A549 (cell line): ENCODE data around the gene ADK. TPM values are rescaled to one million over a fixed set of nuclear protein-coding genes. Genes with fewer than 3 reads are reported as not detected.

ENCODE experiments used
- ATAC-seq, 2 experiments: fragments of 200-7000 bp in 1 of 2; fragments of >200 bp in 1 of 2; cut with Nextera tagmentation in 1 of 2; cut with Tn5 transposase in 1 of 2; 3 replicates each; pipeline versions ENCODE4 v1.8.0 to v1.9.1; 2018 to 2020; ENCODE audit warnings: mild to moderate bottlenecking in 1 of 2, moderate library complexity in 1 of 2
- CTCF ChIA-PET: fragments of 300-600 bp; sonication (Branson Sonifier 250); formaldehyde crosslinking; extraction: SDS; loops from one replicate; lab custom pipeline; 2021; ENCODE audit warnings: antibody characterized with exemption, inconsistent platforms; lab: Yijun Ruan, JAX
- POLR2A ChIA-PET: fragments of 350-600 bp; formaldehyde crosslinking; extraction: SDS; loops from one replicate; lab custom pipeline; 2021; ENCODE audit warnings: antibody characterized with exemption, inconsistent platforms; lab: Yijun Ruan, JAX
- DNase-seq, 2 experiments: peaks; one replicate each; pipeline versions ENCODE4 v3.0.0 to v3.0.0-alpha.2; 2011 to 2016; ENCODE audit warnings: low read depth in 1 of 2, low spot score in 1 of 2
- FAIRE-seq: peaks from 2 replicates; lab custom pipeline; 2011; peaks lifted over from hg19 to GRCh38; lab: Jason Lieb, UNC
- H3K27ac ChIP-seq, 2 experiments: fragments of >200 bp; sonication (Bioruptor Twin); formaldehyde crosslinking; 3 replicates each; pipeline ENCODE4 v1.5.1; 2016 to 2017
- H3K4me1 ChIP-seq: fragments of >200 bp; sonication (Bioruptor Twin); formaldehyde crosslinking; 3 replicates; pipeline ENCODE4 v1.6.1; 2016
- H3K4me2 ChIP-seq: fragments of >200 bp; sonication (Bioruptor Twin); formaldehyde crosslinking; 3 replicates; pipeline ENCODE4 v1.6.1; 2016
- H3K4me3 ChIP-seq: fragments of >200 bp; sonication (Bioruptor Twin); formaldehyde crosslinking; 3 replicates; pipeline ENCODE4 v1.5.1; 2016
- H3K9me3 ChIP-seq: fragments of >200 bp; sonication (Bioruptor Twin); formaldehyde crosslinking; 3 replicates; pipeline ENCODE4 v1.6.1; 2016
- ATOH8 ChIP-seq: fragments of 250-450 bp; sonication (Bioruptor Pico); IDR thresholded peaks from 2 replicates; pipeline ENCODE4 v1.5.0; 2020; ENCODE audit warnings: low read depth, mild to moderate bottlenecking, moderate library complexity
- BCL3 ChIP-seq: fragments of >200 bp; sonication (Bioruptor Twin); formaldehyde crosslinking; IDR thresholded peaks from 3 replicates; pipeline ENCODE4 v1.6.1; 2016
- CBX2 ChIP-seq: fragments of 200-600 bp; sonication (generic); IDR thresholded peaks from 2 replicates; pipeline ENCODE4 v1.6.1; 2016; ENCODE audit warnings: low read depth, mild to moderate bottlenecking, borderline replicate concordance
- CBX8 ChIP-seq: fragments of 200-600 bp; sonication (generic); IDR thresholded peaks from 2 replicates; pipeline ENCODE4 v1.6.1; 2016
- CEBPB ChIP-seq, 2 experiments: fragments of >200 bp in 1 of 2; sonication (Bioruptor Twin) in 1 of 2; formaldehyde crosslinking in 1 of 2; IDR thresholded peaks; 2 replicates each; pipeline ENCODE4 v1.6.1; 2012 to 2016
- ELK1 ChIP-seq: fragments of 150-350 bp; IDR thresholded peaks from 2 replicates; pipeline ENCODE4 v1.6.1; 2014; ENCODE audit warnings: low read depth, mild to moderate bottlenecking, low read length
- EP300 ChIP-seq, 2 experiments: fragments of >200 bp; sonication (Bioruptor Twin); formaldehyde crosslinking; IDR thresholded peaks; 2 replicates in 1 of 2; 3 replicates in 1 of 2; pipeline ENCODE4 v1.6.1; 2016 to 2017
- FOSL2 ChIP-seq, 2 experiments: fragments of 450-650 bp in 1 of 2; fragments of >200 bp in 1 of 2; sonication (Bioruptor Twin) in 1 of 2; formaldehyde crosslinking; IDR thresholded peaks; 2 replicates each; pipeline versions ENCODE4 v1.5.0 to v1.6.1; 2016 to 2020; ENCODE audit warnings: mild to moderate bottlenecking in 1 of 2, moderate library complexity in 1 of 2
- HDAC2 ChIP-seq: fragments of 200-600 bp; sonication (generic); IDR thresholded peaks from 2 replicates; pipeline ENCODE4 v1.6.1; 2016
- HES2 ChIP-seq: fragments of >200 bp; sonication (Bioruptor Twin); formaldehyde crosslinking; IDR thresholded peaks from 2 replicates; pipeline ENCODE4 v1.6.1; 2016
- HEYL ChIP-seq: fragments of 250-450 bp; sonication (Bioruptor Pico); IDR thresholded peaks from 2 replicates; pipeline ENCODE4 v1.8.0; 2021; ENCODE audit warnings: mild to moderate bottlenecking, moderate library complexity
- HOXA7 ChIP-seq: fragments of 250-450 bp; sonication (Bioruptor Pico); IDR thresholded peaks from 2 replicates; pipeline ENCODE4 v1.5.0; 2020; ENCODE audit warnings: mild to moderate bottlenecking, moderate library complexity
- JUN ChIP-seq, 2 experiments: fragments of >200 bp; sonication (Bioruptor Twin); formaldehyde crosslinking; IDR thresholded peaks; 2 replicates in 1 of 2; 3 replicates in 1 of 2; pipeline ENCODE4 v1.6.1; 2016 to 2017
- MAX ChIP-seq: IDR thresholded peaks from 2 replicates; pipeline ENCODE4 v1.6.1; 2012
- MAZ ChIP-seq: fragments of 150-350 bp; IDR thresholded peaks from 2 replicates; pipeline ENCODE4 v1.6.1; 2014; ENCODE audit warnings: antibody characterized with exemption, low read depth, low read length, borderline replicate concordance
- NR3C1 ChIP-seq: fragments of >200 bp; sonication (Bioruptor Twin); formaldehyde crosslinking; IDR thresholded peaks from 3 replicates; pipeline ENCODE4 v1.6.1; 2017
- POLR2A ChIP-seq: IDR thresholded peaks from 2 replicates; pipeline ENCODE4 v1.6.1; 2012; ENCODE audit warnings: mild to moderate bottlenecking, low read length
- RAD21 ChIP-seq, 2 experiments: fragments of >200 bp in 1 of 2; sonication (Bioruptor Twin) in 1 of 2; formaldehyde crosslinking in 1 of 2; IDR thresholded peaks in 1 of 2; conservative IDR thresholded peaks in 1 of 2; 2 replicates in 1 of 2; 3 replicates in 1 of 2; pipeline ENCODE4 v1.6.1; 2012 to 2018; ENCODE audit warnings: inconsistent platforms in 1 of 2
- RCOR1 ChIP-seq: fragments of 150-350 bp; IDR thresholded peaks from 2 replicates; pipeline ENCODE4 v1.6.1; 2014; ENCODE audit warnings: antibody characterized with exemption, low read length, low read depth
- TP53 ChIP-seq: fragments of 250-450 bp; sonication (Bioruptor Pico); IDR thresholded peaks from 2 replicates; pipeline ENCODE4 v1.5.0; 2021; ENCODE audit warnings: mild to moderate bottlenecking, moderate library complexity
- ZNF302 ChIP-seq: fragments of 250-450 bp; sonication (Bioruptor Pico); IDR thresholded peaks from 2 replicates; pipeline ENCODE4 v1.9.0; 2021; ENCODE audit warnings: inconsistent platforms, mild to moderate bottlenecking, moderate library complexity
- ZSCAN20 ChIP-seq: fragments of 250-450 bp; sonication (Bioruptor Pico); IDR thresholded peaks from 2 replicates; pipeline ENCODE4 v1.8.0; 2022; ENCODE audit warnings: mild to moderate bottlenecking, moderate library complexity
- WGBS: methylation state at CpG from one replicate; pipeline ENCODE4 v1.1.6; 2017; ENCODE audit errors: missing lambda C conversion rate; 5-methylcytosine and 5-hydroxymethylcytosine counted together
- polyA plus RNA-seq, 4 experiments: library from polyadenylated mRNA; depleted of rRNA in 3 of 4; stranded (reverse); fragments of >200 nt; fragmentation: RNase III in 1 of 4; extraction: RNeasy Plus Mini Kit Qiagen cat#74134 plus additional on column Dnase treatment in 1 of 4; gene quantifications; 2 replicates in 3 of 4; 3 replicates in 1 of 4; pipeline ENCODE4 v1.2.3, GENCODE V29; 2011 to 2017

Gene ADK
- polyA plus RNA-seq, 2 of the 4 experiments (the other 2 are of a cell fraction): 35.8 to 40.7 TPM

GRCh38 chr10:74675484-74675883 lies 524.5 kb downstream of the ADK start:
- TF ChIP-seq JUN (IDR thresholded peaks at IDR 0.05) (no peak), RCOR1 (no peak), ZNF302 (no peak), TP53 (CRISPR knock-in tag) (no peak), FOSL2 (IDR thresholded peaks at IDR 0.05) (no peak), FOSL2 (CRISPR knock-in tag; IDR thresholded peaks at IDR 0.05) (no peak)
- Histone ChIP-seq H3K9me3 (no peaks in the 10 kb centered on the region), H3K4me1 (no peaks in the 10 kb centered on the region), H3K4me2 (no peak overlapping the region), H3K27ac (no peak overlapping the region), H3K4me3 (no peak overlapping the region)
- ChIA-PET CTCF (no interaction called here), POLR2A (no interaction called here)
- FAIRE-seq (no peak), DNase-seq (no peak), ATAC-seq (no peak)

- Histone ChIP-seq H3K4me1 (no peaks in the 10 kb centered on the region), H3K4me3 (no peak overlapping the region)
- CTCF ChIA-PET: interaction anchor here (1.5 kb wide), 1 partner anchor 22 kb away, joined by 4 read pairs; no protein-coding TSS in a partner anchor
- no peak for FAIRE-seq
- no peak for ATAC-seq
- WGBS: 85% methylated on average over 1 of the region's 1 CpG
- no peak for TF ChIP-seq CBX8
- no peak for TF ChIP-seq HDAC2
- no peak for TF ChIP-seq ATOH8
- TF ChIP-seq CBX2: no peak
- TF ChIP-seq JUN (IDR thresholded peaks at IDR 0.05): no peak
- TF ChIP-seq, all 56 proteins: peak for 0
- H3K27ac ChIP-seq: no peak overlapping the region
- no peak for DNase-seq
- H3K4me2 ChIP-seq: no peak overlapping the region
- H3K9me3 ChIP-seq: no peaks in the 10 kb centered on the region
- POLR2A ChIA-PET: no interaction called here
Observed at GRCh38 chr10:74677951-74678350, 526.9 kb downstream of the ADK start.

- no peak overlapping the region for H3K4me2 ChIP-seq
- H3K27ac ChIP-seq: no peak overlapping the region
- POLR2A ChIA-PET: interaction anchor here (0.7 kb wide), 1 partner anchor 75 kb away, joined by 6 read pairs; no protein-coding TSS in a partner anchor
- DNase-seq (no peak), FAIRE-seq (no peak), ATAC-seq (no peak)
- no peaks in the 10 kb centered on the region for H3K4me1 ChIP-seq
- H3K4me3 ChIP-seq: no peak overlapping the region
- no peak for TF ChIP-seq EP300 (IDR thresholded peaks at IDR 0.05)
- TF ChIP-seq FOSL2 (IDR thresholded peaks at IDR 0.05): no peak
- TF ChIP-seq FOSL2 (CRISPR knock-in tag; IDR thresholded peaks at IDR 0.05): no peak
- TF ChIP-seq POLR2A: no peak
- TF ChIP-seq CEBPB (IDR thresholded peaks at IDR 0.05): no peak
- no peak for TF ChIP-seq HES2
- no peak for TF ChIP-seq HEYL (CRISPR knock-in tag)
- no peak for TF ChIP-seq ZSCAN20 (CRISPR knock-in tag)
- no peak for TF ChIP-seq HOXA7 (CRISPR knock-in tag)
- no peak for TF ChIP-seq MAX
- no peak for TF ChIP-seq ELK1
- TF ChIP-seq RAD21 (conservative IDR thresholded peaks at IDR 0.05 in 1 of 2, IDR thresholded peaks at IDR 0.05 in 1 of 2): no peak
- TF ChIP-seq CBX2: no peak
- TF ChIP-seq NR3C1: no peak
- no peak for TF ChIP-seq MAZ
- no peak for TF ChIP-seq BCL3
- H3K9me3 ChIP-seq: no peaks in the 10 kb centered on the region
- 97% methylated on average over 4 of the region's 4 CpGs for WGBS
- CTCF ChIA-PET: interaction anchor here (1.1 kb wide), 1 partner anchor 56 kb away, joined by 3 read pairs; no protein-coding TSS in a partner anchor
Observed at GRCh38 chr10:74681917-74682627, 531.1 kb downstream of the ADK start.
